Effector CD4-positive, alpha-beta T cell (primary cell): ENCODE measurements around the gene CPLANE2.
A peak's percentile ranks its signal among the peaks of the same experiment; 100 is the strongest.
"Not testable (repeated sequence)": the region's sequence is repeated elsewhere in the genome, so short reads cannot be mapped to it uniquely, and the experiment has no call there.

Experiments
- DNase-seq: peaks from one replicate; pipeline ENCODE4 v3.0.0-alpha.2; 2020
- total RNA-seq: gene quantifications from one replicate; lab custom pipeline; 2026; lab: John Stamatoyannopoulos, UW

Gene CPLANE2
- 4.7 reads per million, percentile 18 among the genes with 10 or more reads in this experiment for total RNA-seq

GRCh38 chr1:16236511-16237342 lies at the start of gene CPLANE2:
Gene CPLANE2 (minus strand): TSS chr1:16237183. CDS start chr1:16236742, 441 bp downstream.
- peak; percentile 93 for DNase-seq

- no peak for DNase-seq
These were observed 49.1 kb upstream of the CPLANE2 start for GRCh38 chr1:16286122-16286521.

GRCh38 chr1:16281765-16282164 lies 44.8 kb upstream of the CPLANE2 start:
- no peak for DNase-seq

GRCh38 chr1:16279186-16279585 lies 42.2 kb upstream of the CPLANE2 start:
- no peak for DNase-seq

GRCh38 chr1:16276302-16277030 lies 39.5 kb upstream of the CPLANE2 start:
- no peak for DNase-seq

- DNase-seq: no peak
These were observed 38.6 kb upstream of the CPLANE2 start for GRCh38 chr1:16275591-16275990.

GRCh38 chr1:16267690-16268180 lies 30.8 kb upstream of the CPLANE2 start:
- no peak for DNase-seq

- no peak for DNase-seq
These were observed 29.6 kb upstream of the CPLANE2 start for GRCh38 chr1:16266411-16267118.

- no peak for DNase-seq
These were observed 25.1 kb upstream of the CPLANE2 start for GRCh38 chr1:16262067-16262466.

- no peak for DNase-seq
These were observed 23.8 kb upstream of the CPLANE2 start for GRCh38 chr1:16260814-16261213.

- no peak for DNase-seq
These were observed 21.7 kb upstream of the CPLANE2 start for GRCh38 chr1:16258591-16259135.

GRCh38 chr1:16257968-16258367 lies 21.0 kb upstream of the CPLANE2 start:
- no peak for DNase-seq

- not testable (repeated sequence) for DNase-seq
These were observed 20.6 kb upstream of the CPLANE2 start for GRCh38 chr1:16257556-16257955.

GRCh38 chr1:16256478-16256877 lies 19.5 kb upstream of the CPLANE2 start:
- DNase-seq: no peak

- no peak for DNase-seq
These were observed 17.4 kb upstream of the CPLANE2 start for GRCh38 chr1:16254263-16254928.

- no peak for DNase-seq
These were observed 16.4 kb upstream of the CPLANE2 start for GRCh38 chr1:16253332-16253922.

GRCh38 chr1:16252912-16253311 lies 15.9 kb upstream of the CPLANE2 start:
- DNase-seq: no peak

- no peak for DNase-seq
These were observed 14.4 kb upstream of the CPLANE2 start for GRCh38 chr1:16251381-16251780.

GRCh38 chr1:16250524-16251251 lies 13.7 kb upstream of the CPLANE2 start:
- no peak for DNase-seq

GRCh38 chr1:16249596-16250241 lies 12.7 kb upstream of the CPLANE2 start:
- DNase-seq: no peak
